DLD1 (cell line): ENCODE measurements around the gene MOB4.
"Not testable (repeated sequence)": the region's sequence is repeated elsewhere in the genome, so short reads cannot be mapped to it uniquely, and the experiment has no call there.

Experiments used
- in situ Hi-C: cut with HindIII; loops from 2 replicates; pipeline ENCODE4 v1.10.0; 2017; ENCODE audit warnings: low sequenced_read_pairs

Gene MOB4

DNA sequence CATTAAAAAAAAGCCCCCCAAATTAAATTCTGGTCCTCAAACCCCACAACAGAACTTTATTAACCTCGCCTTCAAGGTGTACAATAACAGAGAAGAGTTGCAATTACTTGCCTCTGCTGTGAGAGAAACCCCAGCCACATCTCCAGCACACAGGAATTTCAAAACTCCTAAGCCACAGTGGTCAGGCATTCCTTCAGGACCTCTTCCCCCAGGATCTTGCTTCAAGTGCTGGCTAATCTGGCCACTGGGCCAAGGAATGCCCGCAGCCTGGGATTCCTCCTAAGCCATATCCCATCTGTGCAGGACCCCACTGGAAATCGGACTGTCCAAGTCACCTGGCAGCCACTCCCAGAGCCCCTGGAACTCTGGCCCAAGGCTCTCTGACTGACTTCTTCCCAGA lies 64.3 kb downstream of the MOB4 start:
- in situ Hi-C loops = not testable (repeated sequence)

DNA sequence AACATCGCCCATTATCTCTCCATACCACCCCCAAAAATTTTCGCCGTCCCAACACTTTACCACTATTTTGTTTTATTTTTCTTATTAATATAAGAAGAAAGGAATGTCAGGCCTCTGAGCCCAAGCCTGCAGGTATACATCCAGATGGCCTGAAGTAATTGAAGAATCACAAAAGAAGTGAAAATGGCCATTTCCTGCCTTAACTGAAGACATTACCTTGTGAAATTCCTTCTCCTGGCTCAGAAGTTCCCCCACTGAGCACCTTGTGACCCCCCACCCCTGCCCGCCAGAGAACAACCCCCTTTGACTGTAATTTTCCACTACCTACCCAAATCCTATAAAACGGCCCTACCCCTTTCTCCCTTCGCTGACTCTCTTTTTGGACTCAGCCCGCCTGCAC lies 71.4 kb downstream of the MOB4 start:
- in situ Hi-C loops = not testable (repeated sequence)

DNA sequence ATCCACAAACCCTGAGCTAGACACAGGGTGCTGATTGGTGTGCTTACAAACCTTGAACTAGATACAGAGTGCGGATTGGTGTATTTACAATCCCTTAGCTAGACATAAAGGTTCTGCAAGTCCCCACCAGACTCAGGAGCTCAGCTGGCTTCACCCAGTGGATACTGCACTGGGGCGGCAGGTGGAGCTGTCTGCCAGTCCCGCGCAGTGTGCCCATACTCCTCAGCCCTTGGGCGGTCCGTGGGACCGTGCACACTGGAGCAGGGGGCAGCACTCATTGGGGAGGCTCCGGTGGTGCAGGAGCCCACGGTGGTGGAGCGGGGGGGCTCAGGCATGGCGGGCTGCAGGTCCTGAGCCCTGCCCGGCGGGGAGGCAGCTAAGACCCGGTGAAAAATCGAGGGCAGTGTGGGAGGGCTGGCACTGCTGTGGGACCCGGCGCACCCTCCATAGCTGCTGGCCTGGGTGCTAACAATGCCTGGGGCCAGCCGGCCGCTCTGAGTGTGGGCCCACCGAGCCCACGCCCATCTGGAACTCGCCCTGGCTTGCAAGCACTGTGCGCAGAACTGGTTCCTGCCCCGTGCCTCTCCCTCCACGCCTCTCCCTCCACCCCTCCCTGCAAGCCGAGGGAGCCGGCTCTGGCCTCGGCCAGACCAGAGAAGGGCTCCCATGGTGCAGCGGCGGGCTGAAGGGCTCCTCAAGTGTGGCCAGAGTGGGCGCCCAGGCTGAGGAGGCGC lies 75.6 kb downstream of the MOB4 start:
- in situ Hi-C loops = no loop called here

DNA sequence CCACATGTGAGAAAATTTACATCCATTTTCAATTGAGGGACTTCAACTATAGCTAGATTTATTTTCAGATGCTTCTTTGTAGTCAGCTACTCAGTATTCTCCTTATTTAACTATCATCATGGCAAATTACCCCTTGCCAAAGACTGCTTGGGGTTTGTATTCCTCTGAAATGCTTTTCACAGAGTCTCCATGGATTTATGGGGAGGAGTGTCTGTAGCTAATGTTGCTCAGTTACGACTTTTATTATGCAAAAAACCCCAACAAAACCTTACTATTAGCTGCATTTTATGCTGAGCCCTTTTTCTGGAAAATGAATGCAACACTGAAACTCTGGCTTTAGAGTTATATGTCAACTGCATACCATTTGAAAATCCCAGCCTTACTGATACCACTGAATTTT lies 80.9 kb downstream of the MOB4 start:
- in situ Hi-C loops = no loop called here

GRCh38 chr2:197597166-197597565 lies 81.3 kb downstream of the MOB4 start:
- in situ Hi-C loops = no loop called here

- in situ Hi-C loops = no loop called here
These were observed 82.6 kb downstream of the MOB4 start for GRCh38 chr2:197598450-197598849.

GRCh38 chr2:197599285-197599965 lies 83.6 kb downstream of the MOB4 start:
- in situ Hi-C loops = no loop called here

- in situ Hi-C loops = no loop called here
These were observed 84.4 kb downstream of the MOB4 start for GRCh38 chr2:197600306-197600705.

DNA sequence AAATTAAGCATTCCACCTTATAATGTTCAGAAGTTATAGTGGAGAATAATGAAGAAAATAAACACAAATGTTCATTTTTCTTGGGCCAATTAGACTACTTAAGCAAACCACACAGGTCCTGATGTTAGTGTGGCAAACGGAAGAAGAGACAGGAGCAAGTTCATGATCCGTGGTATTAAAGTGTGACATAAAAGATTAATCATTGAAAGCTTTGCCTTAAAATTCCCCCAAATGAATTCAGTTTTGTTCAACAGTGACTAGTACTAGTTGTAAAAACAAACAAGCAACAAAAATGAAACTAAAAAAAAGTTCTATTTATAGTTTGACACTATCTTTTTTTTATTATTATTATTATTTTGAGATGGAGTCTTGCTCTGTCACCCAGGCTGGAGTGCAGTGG lies 85.9 kb downstream of the MOB4 start:
- in situ Hi-C loops = no loop called here
